ENCODE results near the gene OVOL2. TPM values are rescaled to one million over a fixed set of nuclear protein-coding genes. Genes with fewer than 3 reads are reported as not detected.

The OVOL2 gene
- total RNA-seq, 3 donors from 2014 or later (not counting 1 experiment from before 2014, with no cell fraction given): not detected

- no peak overlapping the region for H3K4me3 Mint-ChIP-seq
- intact Hi-C loops (cut with micrococcal nuclease): no loop called here
- Histone ChIP-seq H3K9me3 (ENCODE audit: control insufficient read depth, insufficient read depth, low read length) (no peaks in the 10 kb centered on the region), H3K27me3 (ENCODE audit: control insufficient read depth, insufficient read depth, low read length) (no peaks in the 10 kb centered on the region), H3K27ac (ENCODE audit: low read length) (no peak overlapping the region), H3K4me3 (ENCODE audit: low read length) (no peak overlapping the region), H3K36me3 (ENCODE audit: control insufficient read depth, insufficient read depth, low read length) (no peaks in the 10 kb centered on the region), H3K4me1 (ENCODE audit: control insufficient read depth, insufficient read depth, low read length) (peaks cover 11% of the 10 kb centered on the region)
- ATAC-seq (no peak), DNase-seq (no peak)
- H3K9me3 Mint-ChIP-seq: no peaks in the 10 kb centered on the region
- TF ChIP-seq CTCF (IDR thresholded peaks at IDR 0.05): no peak
- H3K4me1 Mint-ChIP-seq: no peaks in the 10 kb centered on the region
- no peak overlapping the region for H3K27ac Mint-ChIP-seq
- H3K27me3 Mint-ChIP-seq (ENCODE audit: low read depth in 2 of 2): no peaks in the 10 kb centered on the region
- H3K36me3 Mint-ChIP-seq: no peaks in the 10 kb centered on the region
- 92% methylated on average over 18 of the region's 19 CpGs for WGBS (ENCODE audit: insufficient coverage)
Observed at GRCh38 chr20:18007534-18008292, 50.0 kb downstream of the OVOL2 start.

DNA sequence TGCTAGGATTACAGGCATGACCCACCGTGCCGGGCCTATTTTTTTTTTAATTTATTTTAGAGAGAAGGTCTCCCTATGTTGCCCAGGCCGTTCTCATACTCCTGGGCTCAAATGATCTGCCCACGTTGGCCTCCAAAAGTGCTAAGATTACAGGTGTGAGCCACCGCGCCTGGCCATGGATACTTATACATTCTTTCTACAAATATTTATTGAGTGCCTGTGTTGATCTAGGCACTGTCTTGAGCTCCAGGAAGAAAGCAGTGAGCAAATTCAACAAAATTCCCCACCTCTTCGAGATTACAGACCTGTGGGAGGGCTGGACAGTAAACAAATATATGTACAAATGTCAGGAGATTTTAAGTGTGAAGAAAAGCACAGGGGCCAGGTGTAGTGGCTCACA, 51.0 kb downstream of the OVOL2 start:
- Histone ChIP-seq H3K4me3 (ENCODE audit: low read length) (no peak overlapping the region), H3K27me3 (ENCODE audit: control insufficient read depth, insufficient read depth, low read length) (no peaks in the 10 kb centered on the region), H3K27ac (ENCODE audit: low read length) (no peak overlapping the region), H3K4me1 (ENCODE audit: control insufficient read depth, insufficient read depth, low read length) (peaks cover 11% of the 10 kb centered on the region), H3K36me3 (ENCODE audit: control insufficient read depth, insufficient read depth, low read length) (no peaks in the 10 kb centered on the region), H3K9me3 (ENCODE audit: control insufficient read depth, insufficient read depth, low read length) (no peaks in the 10 kb centered on the region)
- ATAC-seq (no peak), DNase-seq (no peak)
- intact Hi-C loops (cut with micrococcal nuclease): no loop called here
- no peaks in the 10 kb centered on the region for H3K9me3 Mint-ChIP-seq
- TF ChIP-seq CTCF (IDR thresholded peaks at IDR 0.05): no peak
- H3K27ac Mint-ChIP-seq: no peak overlapping the region
- no peaks in the 10 kb centered on the region for H3K4me1 Mint-ChIP-seq
- H3K36me3 Mint-ChIP-seq: no peaks in the 10 kb centered on the region
- H3K4me3 Mint-ChIP-seq: no peak overlapping the region
- WGBS (ENCODE audit: insufficient coverage): 98% methylated on average over 7 of the region's 7 CpGs
- no peaks in the 10 kb centered on the region for H3K27me3 Mint-ChIP-seq (ENCODE audit: low read depth in 2 of 2)

DNA sequence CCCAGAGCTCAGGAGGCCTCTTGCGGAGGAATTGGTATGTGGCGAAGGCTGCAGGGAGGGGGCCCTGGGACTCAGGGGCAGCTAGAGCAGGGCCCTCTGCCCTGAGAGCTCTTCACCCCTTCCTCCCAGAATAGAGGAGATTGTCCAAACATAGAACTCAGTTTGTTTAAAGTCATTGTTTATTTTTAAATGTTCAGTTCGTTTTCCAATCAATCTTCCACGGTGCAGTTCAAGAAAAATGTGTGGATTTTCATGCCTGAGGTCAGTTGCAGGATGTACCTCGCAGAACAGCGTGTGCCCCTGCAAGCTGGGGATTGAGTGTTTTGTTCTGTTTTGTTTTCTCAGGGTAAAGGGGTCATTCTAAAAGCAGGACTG, 51.7 kb downstream of the OVOL2 start:
- no peaks in the 10 kb centered on the region for H3K36me3 ChIP-seq (ENCODE audit: control insufficient read depth, insufficient read depth, low read length)
- 88% methylated on average over 6 of the region's 6 CpGs for WGBS (ENCODE audit: insufficient coverage)
- H3K36me3 Mint-ChIP-seq: no peaks in the 10 kb centered on the region
- no peak overlapping the region for H3K27ac ChIP-seq (ENCODE audit: low read length)
- H3K4me1 Mint-ChIP-seq: no peaks in the 10 kb centered on the region
- H3K9me3 ChIP-seq (ENCODE audit: control insufficient read depth, insufficient read depth, low read length): no peaks in the 10 kb centered on the region
- H3K27ac Mint-ChIP-seq: no peak overlapping the region
- no peak for TF ChIP-seq CTCF (IDR thresholded peaks at IDR 0.05)
- H3K4me3 ChIP-seq (ENCODE audit: low read length): no peak overlapping the region
- DNase-seq (no peak), ATAC-seq (no peak)
- no peaks in the 10 kb centered on the region for H3K9me3 Mint-ChIP-seq
- H3K27me3 ChIP-seq (ENCODE audit: control insufficient read depth, insufficient read depth, low read length): no peaks in the 10 kb centered on the region
- peaks cover 11% of the 10 kb centered on the region for H3K4me1 ChIP-seq (ENCODE audit: control insufficient read depth, insufficient read depth, low read length)
- no peaks in the 10 kb centered on the region for H3K27me3 Mint-ChIP-seq (ENCODE audit: low read depth in 2 of 2)
- intact Hi-C loops (cut with micrococcal nuclease): no loop called here
- H3K4me3 Mint-ChIP-seq: no peak overlapping the region
